ENCODE data around the gene AKAP12.

AKAP12 gene

DNA sequence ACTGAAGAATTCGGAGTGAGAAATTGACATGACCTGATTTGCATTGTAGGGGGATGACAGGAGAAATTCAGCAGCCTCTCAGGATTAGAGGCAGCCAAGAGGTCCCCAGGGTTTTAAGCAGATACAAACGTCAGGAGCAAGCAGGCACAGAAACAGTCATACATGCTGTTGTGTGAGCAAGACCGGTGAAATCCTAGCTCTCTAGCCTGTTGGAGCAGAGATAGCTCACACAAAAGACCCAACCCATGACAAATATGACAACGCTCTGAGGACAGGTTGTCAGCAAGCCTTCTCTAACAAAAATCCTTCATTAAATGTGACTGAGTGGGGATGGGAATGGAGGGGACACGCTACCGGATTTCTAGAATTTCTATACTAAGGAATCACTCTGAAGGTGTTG is 23.0 kb upstream of the AKAP12 start:
- H3K4me3 ChIP-seq (ENCODE audit: low read depth, low read length) = no peak overlapping the region
- CTCF ChIA-PET = interaction anchor here (1.5 kb wide), 1 partner anchor 108 kb away, joined by 4 read pairs; no protein-coding TSS in a partner anchor
- TF ChIP-seq, protein P1, sequence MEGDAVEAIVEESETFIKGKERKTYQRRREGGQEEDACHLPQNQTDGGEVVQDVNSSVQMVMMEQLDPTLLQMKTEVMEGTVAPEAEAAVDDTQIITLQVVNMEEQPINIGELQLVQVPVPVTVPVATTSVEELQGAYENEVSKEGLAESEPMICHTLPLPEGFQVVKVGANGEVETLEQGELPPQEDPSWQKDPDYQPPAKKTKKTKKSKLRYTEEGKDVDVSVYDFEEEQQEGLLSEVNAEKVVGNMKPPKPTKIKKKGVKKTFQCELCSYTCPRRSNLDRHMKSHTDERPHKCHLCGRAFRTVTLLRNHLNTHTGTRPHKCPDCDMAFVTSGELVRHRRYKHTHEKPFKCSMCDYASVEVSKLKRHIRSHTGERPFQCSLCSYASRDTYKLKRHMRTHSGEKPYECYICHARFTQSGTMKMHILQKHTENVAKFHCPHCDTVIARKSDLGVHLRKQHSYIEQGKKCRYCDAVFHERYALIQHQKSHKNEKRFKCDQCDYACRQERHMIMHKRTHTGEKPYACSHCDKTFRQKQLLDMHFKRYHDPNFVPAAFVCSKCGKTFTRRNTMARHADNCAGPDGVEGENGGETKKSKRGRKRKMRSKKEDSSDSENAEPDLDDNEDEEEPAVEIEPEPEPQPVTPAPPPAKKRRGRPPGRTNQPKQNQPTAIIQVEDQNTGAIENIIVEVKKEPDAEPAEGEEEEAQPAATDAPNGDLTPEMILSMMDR (IDR thresholded peaks at IDR 0.05; ENCODE audit: insufficient read depth, low read length, missing control alignments) = no peak
- POLR2A ChIA-PET = no interaction called here
- DNase-seq (ENCODE audit: low read depth, low spot score) = no peak

DNA sequence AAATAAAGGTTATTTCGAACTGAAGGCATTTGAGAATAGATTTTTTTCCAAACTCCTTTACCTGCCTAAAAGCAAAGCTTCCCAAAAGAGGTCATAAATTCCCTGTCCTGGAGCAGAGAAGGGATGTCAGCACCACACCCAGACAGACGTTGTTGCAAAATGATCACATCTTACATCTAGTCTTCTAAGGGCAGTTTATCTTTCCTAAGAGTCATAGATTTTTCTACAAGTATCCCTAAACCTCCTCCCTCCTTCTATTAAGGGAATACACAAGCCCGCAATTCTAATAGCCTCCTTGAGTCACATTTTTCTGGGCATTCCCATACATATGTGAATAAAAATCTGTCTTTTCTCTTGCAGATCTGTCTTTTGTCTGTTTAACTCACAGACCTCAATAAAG is 20.6 kb upstream of the AKAP12 start:
- H3K4me3 ChIP-seq (ENCODE audit: low read depth, low read length) = no peak overlapping the region
- no peak for DNase-seq (ENCODE audit: low read depth, low spot score)
- ChIA-PET POLR2A (no interaction called here), CTCF (no interaction called here)
- TF ChIP-seq, protein P1 (IDR thresholded peaks at IDR 0.05; ENCODE audit: insufficient read depth, low read length, missing control alignments) = no peak

DNA sequence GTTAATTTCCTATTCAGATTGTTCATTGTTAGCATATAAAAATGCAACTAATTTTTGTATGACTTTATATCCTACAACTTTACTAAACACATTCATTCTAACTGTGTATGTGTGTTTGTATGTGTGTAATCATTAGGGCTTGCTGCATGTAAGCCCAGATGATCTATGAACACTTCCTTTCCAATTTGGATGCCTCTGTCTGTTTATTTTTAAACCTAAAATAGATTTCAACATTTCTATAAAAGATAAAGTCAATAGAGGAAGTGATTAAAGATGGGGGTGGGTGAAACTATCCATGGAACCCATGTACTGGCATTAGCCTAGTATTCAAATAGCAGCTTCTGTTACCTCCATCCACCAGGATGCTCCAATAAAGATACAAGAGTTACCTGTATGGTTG is 15.7 kb upstream of the AKAP12 start:
- DNase-seq (ENCODE audit: low read depth, low spot score) = no peak
- CTCF ChIA-PET = no interaction called here
- POLR2A ChIA-PET = no interaction called here
- no peak overlapping the region for H3K4me3 ChIP-seq (ENCODE audit: low read depth, low read length)
- TF ChIP-seq, protein P1 (IDR thresholded peaks at IDR 0.05; ENCODE audit: insufficient read depth, low read length, missing control alignments) = no peak

DNA sequence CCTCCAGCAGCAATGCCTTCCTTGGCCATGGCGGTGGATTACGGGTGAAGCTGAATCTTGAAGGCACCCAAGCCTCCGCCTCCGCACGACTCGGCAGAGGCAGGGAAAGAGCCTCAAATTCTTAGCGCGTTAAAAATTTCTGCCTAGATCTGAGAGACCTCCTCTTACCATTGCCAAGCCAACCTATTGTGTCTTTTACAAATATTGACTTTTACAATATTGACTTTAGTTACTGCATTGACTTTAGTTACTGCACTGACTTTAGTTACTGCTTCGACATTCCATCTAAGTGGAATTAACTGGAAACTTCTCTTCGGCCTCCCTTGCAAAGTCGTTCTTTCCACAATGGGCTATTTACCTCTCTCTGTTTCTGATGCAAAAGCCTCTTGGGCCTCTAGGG is 13.8 kb upstream of the AKAP12 start:
- CTCF ChIA-PET = no interaction called here
- POLR2A ChIA-PET = no interaction called here
- DNase-seq (ENCODE audit: low read depth, low spot score) = no peak
- TF ChIP-seq, protein P1 (IDR thresholded peaks at IDR 0.05; ENCODE audit: insufficient read depth, low read length, missing control alignments) = no peak
- no peak overlapping the region for H3K4me3 ChIP-seq (ENCODE audit: low read depth, low read length)

DNA sequence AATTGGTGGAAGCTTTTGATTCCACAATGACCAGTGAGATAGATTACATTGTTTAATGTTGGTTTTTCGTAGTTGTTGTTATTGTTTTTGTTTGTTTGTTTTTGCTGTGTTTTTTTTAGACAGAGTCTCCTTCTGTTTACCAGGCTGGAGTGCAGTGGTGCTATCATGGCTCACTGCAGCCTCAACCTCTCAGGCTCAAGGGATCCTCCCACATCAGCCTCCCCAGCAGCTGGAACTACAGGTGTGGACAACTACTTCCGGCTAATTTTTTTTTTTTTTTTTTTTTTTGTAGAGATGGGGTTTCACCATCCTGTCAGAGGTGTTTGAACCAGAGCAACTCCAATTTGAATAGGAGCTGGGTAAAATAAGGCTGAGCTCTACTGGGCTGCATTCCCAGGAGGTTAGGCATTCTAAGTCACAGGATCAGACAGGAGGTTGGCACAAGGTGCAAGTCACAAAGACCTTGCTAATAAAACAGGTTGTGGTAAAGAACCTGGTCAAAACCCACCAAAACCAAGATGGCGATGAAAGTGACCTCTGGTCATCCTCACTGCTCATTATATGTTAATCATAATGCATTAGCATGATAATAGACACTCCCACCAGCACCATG is 10.9 kb upstream of the AKAP12 start:
- ChIA-PET CTCF (interaction anchor here (1.5 kb wide), 1 partner anchor 11 kb away, joined by 3 read pairs; the partner anchor contains the start of gene AKAP12), POLR2A (no interaction called here)
- no peak overlapping the region for H3K4me3 ChIP-seq (ENCODE audit: low read depth, low read length)
- no peak for DNase-seq (ENCODE audit: low read depth, low spot score)
- TF ChIP-seq, protein P1 (IDR thresholded peaks at IDR 0.05; ENCODE audit: insufficient read depth, low read length, missing control alignments) = no peak

DNA sequence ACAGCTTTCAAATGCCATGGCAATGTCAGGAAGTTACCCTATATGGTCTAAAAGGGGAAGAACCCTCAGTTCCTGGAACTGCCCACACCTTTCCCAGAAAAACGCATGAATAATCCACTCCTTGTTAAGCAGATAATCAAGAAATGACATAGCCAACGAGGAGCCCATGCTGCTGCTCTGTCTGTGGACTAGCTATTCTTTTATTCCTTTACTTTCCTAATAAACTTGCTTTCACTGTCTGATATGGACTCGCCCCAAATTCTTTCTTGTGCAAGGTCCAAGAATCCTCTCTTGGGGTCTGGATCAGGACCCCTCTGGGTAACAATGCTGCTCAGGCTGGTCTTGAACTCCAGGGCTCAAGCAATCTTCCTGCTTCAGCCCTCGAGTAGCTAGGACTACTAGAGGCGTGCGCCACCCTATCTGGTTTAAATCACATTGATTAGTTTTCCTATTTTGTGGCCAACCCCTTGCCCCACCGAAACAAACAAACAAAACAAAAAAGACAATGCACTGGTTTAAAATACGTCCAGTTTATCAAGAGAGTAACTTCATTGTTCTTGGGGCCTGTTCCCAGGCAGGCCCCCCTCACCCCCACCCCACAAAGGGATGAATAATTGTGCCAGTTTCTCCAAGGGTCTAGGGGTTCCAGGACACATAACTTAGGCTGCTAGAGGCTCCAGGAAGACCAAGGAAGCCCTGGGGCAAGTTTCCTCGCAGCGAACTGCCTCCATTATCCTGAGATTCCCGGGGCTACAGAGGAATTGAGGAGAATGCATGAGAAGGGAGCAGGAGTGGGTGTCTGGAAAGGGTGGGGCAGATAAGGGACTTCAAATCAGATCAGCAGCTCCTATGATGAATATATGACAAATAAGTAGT is 10.1 kb upstream of the AKAP12 start:
- DNase-seq (ENCODE audit: low read depth, low spot score) = no peak
- no peak overlapping the region for H3K4me3 ChIP-seq (ENCODE audit: low read depth, low read length)
- CTCF ChIA-PET = interaction anchor here (0.7 to 1.4 kb wide), 2 partner anchors 10 to 95 kb away, joined by 4 read pairs; partner anchors contain the start of gene AKAP12
- POLR2A ChIA-PET = no interaction called here
- TF ChIP-seq, protein P1 (IDR thresholded peaks at IDR 0.05; ENCODE audit: insufficient read depth, low read length, missing control alignments) = no peak

Measured in AG04449 (cell line).